SK-N-MC (cell line): ENCODE results near the gene RPL18A.

ENCODE experiments used
- EZH2 ChIP-seq: fragments of 200-600 bp; sonication (generic); IDR thresholded peaks from one replicate; pipeline ENCODE4 v1.6.1; 2017; ENCODE audit warnings: antibody characterized with exemption
- FOXP2 ChIP-seq: optimal IDR thresholded peaks from 2 replicates; pipeline ENCODE3; 2011; ENCODE audit warnings: mild to moderate bottlenecking, moderate library complexity; ENCODE audit not compliant: insufficient read depth; ENCODE audit errors: extremely low read length, control extremely low read depth
- POLR2AphosphoS5 ChIP-seq: IDR thresholded peaks from 2 replicates; pipeline ENCODE4 v1.6.1; 2012; ENCODE audit warnings: mild to moderate bottlenecking, low read depth, low read length, borderline replicate concordance

DNA sequence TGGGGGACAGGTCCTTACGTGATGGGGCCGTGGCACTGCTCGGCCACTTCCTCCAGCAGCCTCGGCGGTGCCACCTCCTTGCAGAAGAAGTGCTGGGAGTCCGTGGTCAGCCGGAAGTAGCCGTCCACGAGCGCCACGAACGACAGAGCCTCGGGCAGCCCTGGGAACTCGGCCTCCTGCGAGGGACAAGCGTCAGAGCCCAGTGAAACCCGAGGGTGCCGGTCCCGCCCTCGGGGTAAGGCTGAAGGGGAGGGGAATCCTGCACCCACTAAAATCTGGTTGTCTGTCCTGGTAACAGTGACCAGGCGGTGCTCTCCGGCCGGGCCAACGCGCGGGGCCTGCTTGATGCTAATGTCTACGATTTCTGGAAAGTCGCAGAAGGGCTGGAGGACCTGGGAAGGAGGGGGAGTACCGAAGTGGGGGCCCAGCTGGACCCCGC lies 18.3 kb upstream of the RPL18A start:
- TF ChIP-seq POLR2AphosphoS5 (no peak), EZH2 (no peak), FOXP2 (no peak)
